ENCODE results near the gene FAM156B.

GRCh38 chrX:52870046-52870445 is 27.1 kb upstream of the FAM156B start:
- TF ChIP-seq CTCF (IDR thresholded peaks at IDR 0.05) (no peak), POLR2A (IDR thresholded peaks at IDR 0.05; ENCODE audit: low read length) (no peak), RAD21 (conservative IDR thresholded peaks at IDR 0.05 in 1 of 2, IDR thresholded peaks at IDR 0.05 in 1 of 2) (no peak), TFCP2L1 (CRISPR knock-in tag; IDR thresholded peaks at IDR 0.05) (no peak), PHF8 (IDR thresholded peaks at IDR 0.05; ENCODE audit: borderline replicate concordance, low read depth) (no peak), HMGXB4 (CRISPR knock-in tag; IDR thresholded peaks at IDR 0.05; ENCODE audit: borderline replicate concordance) (no peak), CHD2 (IDR thresholded peaks at IDR 0.05; ENCODE audit: low read length, partially characterized antibody) (no peak), CEBPB (IDR thresholded peaks at IDR 0.05) (no peak), JUN (IDR thresholded peaks at IDR 0.05) (no peak), CHD4 (IDR thresholded peaks at IDR 0.05; ENCODE audit: borderline replicate concordance) (no peak), HDAC2 (IDR thresholded peaks at IDR 0.05) (no peak)
- TF ChIP-seq, protein P1, sequence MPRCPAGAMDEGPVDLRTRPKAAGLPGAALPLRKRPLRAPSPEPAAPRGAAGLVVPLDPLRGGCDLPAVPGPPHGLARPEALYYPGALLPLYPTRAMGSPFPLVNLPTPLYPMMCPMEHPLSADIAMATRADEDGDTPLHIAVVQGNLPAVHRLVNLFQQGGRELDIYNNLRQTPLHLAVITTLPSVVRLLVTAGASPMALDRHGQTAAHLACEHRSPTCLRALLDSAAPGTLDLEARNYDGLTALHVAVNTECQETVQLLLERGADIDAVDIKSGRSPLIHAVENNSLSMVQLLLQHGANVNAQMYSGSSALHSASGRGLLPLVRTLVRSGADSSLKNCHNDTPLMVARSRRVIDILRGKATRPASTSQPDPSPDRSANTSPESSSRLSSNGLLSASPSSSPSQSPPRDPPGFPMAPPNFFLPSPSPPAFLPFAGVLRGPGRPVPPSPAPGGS (IDR thresholded peaks at IDR 0.05) = no peak
